Vagina (tissue), 2 donors: ENCODE results near the gene UNKL. TPM values are rescaled to one million over a fixed set of nuclear protein-coding genes. Genes with fewer than 3 reads are reported as not detected.
A peak's percentile ranks its signal among the peaks of the same experiment; 100 is the strongest.

Experiments used
- DNase-seq, 2 donors: peaks; one replicate each; pipeline ENCODE4 v3.0.0-alpha.2; 2017; ENCODE audit errors: extremely low spot score in 2 of 2
- H3K27ac ChIP-seq: fragments of 200-600 bp; sonication (generic); one replicate; pipeline ENCODE4 v1.5.1; 2019
- H3K27me3 ChIP-seq: fragments of 200-600 bp; sonication (generic); one replicate; pipeline ENCODE4 v1.5.1; 2019
- H3K36me3 ChIP-seq, 2 donors: fragments of 200-600 bp; sonication (generic); one replicate each; pipeline ENCODE4 v1.5.1; 2017 to 2019
- H3K4me1 ChIP-seq: fragments of 200-600 bp; sonication (generic); one replicate; pipeline ENCODE4 v1.5.1; 2019
- H3K4me3 ChIP-seq, 2 donors: fragments of 200-600 bp; sonication (generic); 1 replicate in 1 of 2; 2 replicates in 1 of 2; pipeline ENCODE4 v1.5.1; 2016 to 2019
- H3K9me3 ChIP-seq: fragments of 200-600 bp; sonication (generic); one replicate; pipeline ENCODE4 v1.5.1; 2019
- CTCF ChIP-seq, 3 experiments: fragments of 450-650 bp in 2 of 3; fragments of 200-600 bp in 1 of 3; sonication (generic) in 1 of 3; IDR thresholded peaks; one replicate each; pipeline ENCODE4 v1.5.1; 2017 to 2019; ENCODE audit warnings: antibody characterized with exemption in 3 of 3, mild to moderate bottlenecking in 2 of 3, moderate library complexity in 2 of 3
- POLR2A ChIP-seq, 2 donors: fragments of 450-650 bp; IDR thresholded peaks; one replicate each; pipeline ENCODE4 v1.6.1; 2017; ENCODE audit warnings: antibody characterized with exemption in 2 of 2, mild to moderate bottlenecking in 2 of 2, moderate library complexity in 2 of 2
- POLR2AphosphoS5 ChIP-seq, 2 donors: sonication (generic); formaldehyde crosslinking; IDR thresholded peaks; one replicate each; pipeline ENCODE4 v1.9.0; 2017; ENCODE audit warnings: antibody characterized with exemption in 2 of 2, mild to moderate bottlenecking in 2 of 2, low read depth in 1 of 2; ENCODE audit not compliant: insufficient read depth in 1 of 2
- intact Hi-C: fragments of 100-400 bp; cut with DNase I; formaldehyde crosslinking; loops from one replicate; pipeline ENCODE4 v1.15.1; 2023
- total RNA-seq: library from RNA; depleted of rRNA; stranded (reverse); fragments of >200 nt; gene quantifications from one replicate; pipeline ENCODE4 v1.2.3, GENCODE V29; 2016

Gene UNKL
- total RNA-seq, 1 donor from 2014 or later, result 32.9 TPM

DNA sequence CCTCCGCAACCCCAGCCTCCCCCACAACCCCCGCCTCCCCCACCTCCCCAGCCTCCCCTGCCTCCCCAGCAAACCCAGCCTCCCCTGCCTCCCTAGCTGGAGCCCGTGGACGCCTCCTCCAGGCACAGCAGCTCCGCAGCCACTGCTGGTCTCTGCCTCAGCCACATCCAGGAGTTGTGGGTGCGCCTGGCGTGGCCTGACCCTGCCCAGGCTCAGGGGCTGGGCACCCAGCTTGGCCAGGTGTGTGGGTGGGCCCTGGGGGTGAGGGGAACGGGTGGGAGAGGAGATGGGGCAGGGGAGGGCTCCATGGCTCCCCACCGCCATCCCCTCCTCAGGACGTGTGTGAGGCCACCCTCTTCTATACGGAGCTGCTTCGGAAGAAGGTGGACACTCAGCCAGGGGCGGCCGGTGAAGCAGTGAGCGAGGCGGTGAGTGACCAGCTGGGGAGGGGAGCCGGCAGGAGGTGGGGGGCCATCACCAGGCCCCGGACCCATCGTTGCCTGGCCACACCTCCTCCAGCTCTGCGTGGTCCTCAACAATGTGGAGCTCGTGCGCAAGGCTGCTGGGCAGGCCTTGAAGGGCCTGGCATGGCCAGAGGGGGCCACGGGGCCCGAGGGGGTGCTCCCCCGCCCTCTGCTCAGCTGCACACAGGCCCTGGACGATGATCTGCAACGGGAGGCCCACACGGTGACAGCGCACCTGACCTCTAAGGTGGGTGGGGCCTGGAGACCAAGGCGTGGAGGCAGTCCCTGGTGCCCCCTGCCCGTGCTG is 68.7 kb downstream of the UNKL start:
- intact Hi-C loops, result no loop called here
- peaks cover 29% of the 10 kb centered on the region for H3K4me1 ChIP-seq

DNA sequence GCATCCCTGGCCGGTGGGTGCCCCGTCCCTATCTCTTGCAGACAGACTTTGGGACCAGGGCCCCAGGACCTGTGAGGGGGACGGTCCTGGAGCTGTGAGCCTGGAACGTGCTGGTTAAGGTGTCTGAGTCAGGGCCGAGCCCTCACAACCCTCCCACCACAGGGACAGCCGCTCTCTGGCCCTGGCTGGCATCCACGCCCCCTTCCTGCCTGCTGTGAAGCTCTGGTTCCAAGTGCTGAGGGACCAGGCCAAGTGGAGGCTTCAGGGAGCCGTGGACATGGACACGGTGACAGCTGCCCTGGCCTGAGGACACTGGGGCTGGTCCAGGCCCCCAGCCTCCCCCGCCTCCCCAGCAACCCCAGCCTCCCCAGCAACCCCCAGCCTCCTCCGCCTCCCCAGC is 69.4 kb downstream of the UNKL start:
- TF ChIP-seq POLR2A (IDR thresholded peaks at IDR 0.05) (no peak), POLR2AphosphoS5 (IDR thresholded peaks at IDR 0.05; ENCODE audit: insufficient read depth in 1 of 2, low read depth in 1 of 2) (no peak), CTCF (IDR thresholded peaks at IDR 0.05) (no peak)
- Histone ChIP-seq H3K4me3 (no peak overlapping the region), H3K27me3 (no peaks in the 10 kb centered on the region), H3K36me3 (peaks cover 0 to 19% of the 10 kb centered on the region in 2 donors), H3K9me3 (no peaks in the 10 kb centered on the region), H3K27ac (no peak overlapping the region), H3K4me1 (peaks cover 22% of the 10 kb centered on the region)
- intact Hi-C loops, result no loop called here
- DNase-seq, result no peak

More for the DNA sequence above, 68.7 kb downstream of the UNKL start:
- no peaks in the 10 kb centered on the region for H3K27me3 ChIP-seq
- no peaks in the 10 kb centered on the region for H3K9me3 ChIP-seq
- TF ChIP-seq POLR2A (IDR thresholded peaks at IDR 0.05) (no peak), CTCF (IDR thresholded peaks at IDR 0.05) (no peak), POLR2AphosphoS5 (IDR thresholded peaks at IDR 0.05; ENCODE audit: insufficient read depth in 1 of 2, low read depth in 1 of 2) (no peak)
- no peak overlapping the region for H3K4me3 ChIP-seq
- H3K36me3 ChIP-seq, result peaks cover 0 to 20% of the 10 kb centered on the region in 2 donors
- H3K27ac ChIP-seq, result no peak overlapping the region
- DNase-seq, result no peak

GRCh38 chr16:1344499-1344898 is 70.0 kb downstream of the UNKL start:
- intact Hi-C loops, result no loop called here
- H3K4me3 ChIP-seq, result no peak overlapping the region
- peaks cover 17% of the 10 kb centered on the region for H3K4me1 ChIP-seq
- no peak overlapping the region for H3K27ac ChIP-seq
- no peaks in the 10 kb centered on the region for H3K9me3 ChIP-seq
- DNase-seq, result no peak
- H3K36me3 ChIP-seq, result peaks cover 0 to 13% of the 10 kb centered on the region in 2 donors
- no peak for TF ChIP-seq POLR2A (IDR thresholded peaks at IDR 0.05)
- no peaks in the 10 kb centered on the region for H3K27me3 ChIP-seq

- H3K36me3 ChIP-seq, result peaks cover 0 to 4% of the 10 kb centered on the region in 2 donors
- H3K27me3 ChIP-seq, result no peaks in the 10 kb centered on the region
- H3K27ac ChIP-seq, result no peak overlapping the region
- no peak for DNase-seq
- intact Hi-C loops, result no loop called here
- peaks cover 17% of the 10 kb centered on the region for H3K4me1 ChIP-seq
- no peaks in the 10 kb centered on the region for H3K9me3 ChIP-seq
- no peak for TF ChIP-seq CTCF (IDR thresholded peaks at IDR 0.05)
- TF ChIP-seq POLR2AphosphoS5 (IDR thresholded peaks at IDR 0.05; ENCODE audit: insufficient read depth in 1 of 2, low read depth in 1 of 2), result no peak
- TF ChIP-seq POLR2A (IDR thresholded peaks at IDR 0.05), result no peak
- peak overlapping the region in 1 of 2 donors; percentile 19 for H3K4me3 ChIP-seq
These were observed 70.9 kb downstream of the UNKL start for GRCh38 chr16:1343428-1344242.

- TF ChIP-seq POLR2AphosphoS5 (IDR thresholded peaks at IDR 0.05; ENCODE audit: insufficient read depth in 1 of 2, low read depth in 1 of 2) (no peak), POLR2A (IDR thresholded peaks at IDR 0.05) (no peak), CTCF (IDR thresholded peaks at IDR 0.05) (no peak)
- Histone ChIP-seq H3K4me1 (peaks cover 17% of the 10 kb centered on the region), H3K27me3 (no peaks in the 10 kb centered on the region), H3K4me3 (peak overlapping the region; percentile 13 to 19), H3K9me3 (no peaks in the 10 kb centered on the region), H3K36me3 (no peaks in the 10 kb centered on the region), H3K27ac (no peak overlapping the region)
- DNase-seq, result peak; percentile 92 to 98
- intact Hi-C loops, result no loop called here
These were observed 71.7 kb downstream of the UNKL start for GRCh38 chr16:1342526-1343427.
